DMS53 treated with DMSO at 0.1 percent for 48 hours (cell line): ENCODE data around the gene CATSPERZ.

Experiments
- DNase-seq: peaks from one replicate; lab custom pipeline; 2025; ENCODE audit not compliant: unreplicated experiment; lab: John Stamatoyannopoulos, UW

The CATSPERZ gene

GRCh38 chr11:64340671-64341335, 40.6 kb downstream of the CATSPERZ start:
- DNase-seq = no peak

GRCh38 chr11:64341429-64341828, 41.3 kb downstream of the CATSPERZ start:
- no peak for DNase-seq

GRCh38 chr11:64341851-64342791, 42.0 kb downstream of the CATSPERZ start:
- peak; percentile 82 for DNase-seq

- DNase-seq = no peak
These were observed 42.9 kb downstream of the CATSPERZ start for GRCh38 chr11:64342869-64343745.

- no peak for DNase-seq
These were observed 43.8 kb downstream of the CATSPERZ start for GRCh38 chr11:64343767-64344559.

GRCh38 chr11:64344787-64345186, 44.6 kb downstream of the CATSPERZ start:
- no peak for DNase-seq

GRCh38 chr11:64347193-64347867, 47.2 kb downstream of the CATSPERZ start:
- no peak for DNase-seq

- DNase-seq = no peak
These were observed 48.3 kb downstream of the CATSPERZ start for GRCh38 chr11:64348383-64349024.

- DNase-seq = no peak
These were observed 48.8 kb downstream of the CATSPERZ start for GRCh38 chr11:64349025-64349387.

GRCh38 chr11:64349404-64349803, 49.2 kb downstream of the CATSPERZ start:
- DNase-seq = no peak

GRCh38 chr11:64351136-64351631, 51.0 kb downstream of the CATSPERZ start:
- DNase-seq = no peak

GRCh38 chr11:64352099-64352994, 52.2 kb downstream of the CATSPERZ start:
- no peak for DNase-seq

GRCh38 chr11:64352995-64353714, 53.0 kb downstream of the CATSPERZ start:
- DNase-seq = peak; percentile 27

GRCh38 chr11:64353715-64354506, 53.8 kb downstream of the CATSPERZ start:
- no peak for DNase-seq
